H9 (cell line): ENCODE results near the gene SRPK1. TPM values are rescaled to one million over a fixed set of nuclear protein-coding genes. Genes with fewer than 3 reads are reported as not detected.

Experiments used
- DNase-seq: peaks from one replicate; pipeline ENCODE4 v3.0.0-alpha.2; 2017
- H2AFZ ChIP-seq: one replicate; pipeline ENCODE4 v1.6.1; 2013; ENCODE audit warnings: mild to moderate bottlenecking, low read length, control low read depth, moderate library complexity
- H2AK5ac ChIP-seq: 2 replicates; pipeline ENCODE4 v1.6.1; 2013; ENCODE audit warnings: low read length, control low read depth, mixed read lengths; ENCODE audit not compliant: insufficient read length
- H2BK120ac ChIP-seq: one replicate; pipeline ENCODE4 v1.6.1; 2013; ENCODE audit warnings: low read depth, mild to moderate bottlenecking, low read length, control low read depth, inconsistent platforms; ENCODE audit not compliant: poor library complexity, severe bottlenecking
- H2BK12ac ChIP-seq: 2 replicates; pipeline ENCODE4 v1.6.1; 2013; ENCODE audit warnings: low read length, control low read depth, mixed read lengths, low read depth; ENCODE audit not compliant: insufficient read length
- H2BK15ac ChIP-seq: 2 replicates; pipeline ENCODE4 v1.6.1; 2013; ENCODE audit warnings: low read depth, low read length, control low read depth
- H2BK20ac ChIP-seq: one replicate; pipeline ENCODE4 v1.6.1; 2013; ENCODE audit warnings: low read depth, mild to moderate bottlenecking, low read length, control low read depth, inconsistent platforms; ENCODE audit not compliant: poor library complexity, severe bottlenecking
- H2BK5ac ChIP-seq: 2 replicates; pipeline ENCODE4 v1.6.1; 2013; ENCODE audit warnings: low read length, control low read depth, mixed read lengths; ENCODE audit not compliant: insufficient read length
- H3K14ac ChIP-seq: 2 replicates; pipeline ENCODE4 v1.6.1; 2013; ENCODE audit warnings: low read length, control low read depth; ENCODE audit not compliant: insufficient read depth
- H3K18ac ChIP-seq: 2 replicates; pipeline ENCODE4 v1.6.1; 2013; ENCODE audit warnings: low read depth, mild to moderate bottlenecking, mixed read lengths, low read length, control low read depth; ENCODE audit not compliant: insufficient read length
- H3K23ac ChIP-seq: 2 replicates; pipeline ENCODE4 v1.6.1; 2013; ENCODE audit warnings: low read length, control low read depth, mixed read lengths, low read depth; ENCODE audit not compliant: insufficient read length
- H3K23me2 ChIP-seq: 2 replicates; pipeline ENCODE4 v1.6.1; 2013; ENCODE audit warnings: low read depth, mild to moderate bottlenecking, mixed read lengths, low read length, control low read depth; ENCODE audit not compliant: insufficient read length, poor library complexity, severe bottlenecking
- H3K27ac ChIP-seq: 2 replicates; pipeline ENCODE4 v1.5.1; 2013; ENCODE audit warnings: low read length, control low read depth, mixed read lengths, low read depth; ENCODE audit not compliant: insufficient read length
- H3K27me3 ChIP-seq: 2 replicates; pipeline ENCODE4 v1.6.1; 2013; ENCODE audit warnings: low read length, control low read depth, inconsistent platforms; ENCODE audit not compliant: insufficient read depth
- H3K4ac ChIP-seq: 2 replicates; pipeline ENCODE4 v1.6.1; 2013; ENCODE audit warnings: low read depth, mild to moderate bottlenecking, control low read depth, inconsistent platforms, low read length, moderate library complexity
- H3K4me1 ChIP-seq: 2 replicates; pipeline ENCODE4 v1.6.1; 2013; ENCODE audit warnings: low read length, control low read depth, inconsistent platforms; ENCODE audit not compliant: insufficient read depth
- H3K4me2 ChIP-seq: 2 replicates; pipeline ENCODE4 v1.6.1; 2013; ENCODE audit warnings: low read length, control low read depth, mixed read lengths; ENCODE audit not compliant: insufficient read length, insufficient read depth
- H3K56ac ChIP-seq: 2 replicates; pipeline ENCODE4 v1.6.1; 2013; ENCODE audit warnings: low read depth, mild to moderate bottlenecking, mixed read lengths, low read length, control low read depth; ENCODE audit not compliant: insufficient read length
- H3K79me1 ChIP-seq: 2 replicates; pipeline ENCODE4 v1.6.1; 2013; ENCODE audit warnings: low read depth, mild to moderate bottlenecking, moderate library complexity, low read length, control low read depth, inconsistent platforms; ENCODE audit not compliant: insufficient read depth, poor library complexity, severe bottlenecking
- H3K79me2 ChIP-seq: 2 replicates; pipeline ENCODE4 v1.6.1; 2013; ENCODE audit warnings: low read length, control low read depth, inconsistent platforms; ENCODE audit not compliant: insufficient read depth
- H3K9ac ChIP-seq: 2 replicates; pipeline ENCODE4 v1.6.1; 2013; ENCODE audit warnings: low read length, control low read depth, mixed read lengths; ENCODE audit not compliant: insufficient read length; ENCODE audit errors: extremely low read depth
- H3K9me3 ChIP-seq: one replicate; pipeline ENCODE4 v1.6.1; 2013; ENCODE audit warnings: low read depth, low read length, inconsistent platforms; ENCODE audit not compliant: control insufficient read depth
- H3T11ph ChIP-seq: one replicate; pipeline ENCODE4 v1.6.1; 2013; ENCODE audit warnings: mild to moderate bottlenecking, low read length, control low read depth, inconsistent platforms
- H4K20me1 ChIP-seq: one replicate; pipeline ENCODE4 v1.6.1; 2013; ENCODE audit not compliant: control insufficient read depth, insufficient read length, insufficient read depth
- H4K5ac ChIP-seq: 2 replicates; pipeline ENCODE4 v1.6.1; 2013; ENCODE audit warnings: low read depth, mild to moderate bottlenecking, mixed read lengths, low read length, control low read depth; ENCODE audit not compliant: insufficient read length
- H4K8ac ChIP-seq: replicated peaks from 2 replicates; pipeline ENCODE4 v1.6.1; 2013; ENCODE audit warnings: low read length, control low read depth, mixed read lengths, low read depth; ENCODE audit not compliant: insufficient read length
- H4K91ac ChIP-seq: 2 replicates; pipeline ENCODE4 v1.6.1; 2013; ENCODE audit warnings: low read depth, mild to moderate bottlenecking, moderate library complexity, mixed read lengths, low read length, control low read depth; ENCODE audit not compliant: insufficient read length
- H3K27ac Mint-ChIP-seq, 3 experiments: 2 replicates in 2 of 3; 3 replicates in 1 of 3; pipeline ENCODE4 v1.8.0; 2020 to 2021; ENCODE audit warnings: mixed read lengths in 3 of 3, mild to moderate bottlenecking in 1 of 3, moderate library complexity in 1 of 3
- H3K27me3 Mint-ChIP-seq: 2 replicates; pipeline ENCODE4 v1.8.0; 2021; ENCODE audit warnings: low read depth, mild to moderate bottlenecking, moderate library complexity, mixed read lengths
- H3K36me3 Mint-ChIP-seq, 3 experiments: 2 replicates in 2 of 3; 3 replicates in 1 of 3; pipeline ENCODE4 v1.8.0; 2020 to 2021; ENCODE audit warnings: low read depth in 3 of 3, mixed read lengths in 3 of 3; ENCODE audit not compliant: insufficient read depth in 1 of 3
- H3K4me1 Mint-ChIP-seq, 2 experiments: 2 replicates each; pipeline ENCODE4 v1.8.0; 2020; ENCODE audit warnings: mixed read lengths in 2 of 2
- H3K4me3 Mint-ChIP-seq, 2 experiments: 2 replicates in 1 of 2; 3 replicates in 1 of 2; pipeline ENCODE4 v1.8.0; 2020 to 2021; ENCODE audit warnings: mild to moderate bottlenecking in 2 of 2, mixed read lengths in 2 of 2, moderate library complexity in 1 of 2
- H3K9me3 Mint-ChIP-seq, 2 experiments: 2 replicates in 1 of 2; 3 replicates in 1 of 2; pipeline ENCODE4 v1.8.0; 2020; ENCODE audit warnings: mild to moderate bottlenecking in 2 of 2, mixed read lengths in 2 of 2, moderate library complexity in 1 of 2
- WGBS: extraction: QIAGEN DNeasy Blood & Tissue Kit; methylation state at CpG from one replicate; pipeline ENCODE4 v1.1.7; 2013; ENCODE audit warnings: missing lambda C conversion rate, low lambda C conversion rate, mixed read lengths; ENCODE audit not compliant: insufficient read length; ENCODE audit errors: extremely low coverage; 5-methylcytosine and 5-hydroxymethylcytosine counted together
- total RNA-seq: library from RNA; stranded (reverse); gene quantifications from 2 replicates; pipeline ENCODE4 v1.2.1, GENCODE V29; 2021
- TF ChIP-seq, protein P1 (sequence below): fragments of 200-600 bp; sonication (generic); conservative IDR thresholded peaks from 3 replicates; pipeline ENCODE4 v1.8.0; 2021; ENCODE audit warnings: antibody characterized with exemption, mild to moderate bottlenecking

SRPK1 gene
- total RNA-seq, 1 experiment from 2014 or later, result 93.2 TPM

GRCh38 chr6:35914536-35914935 lies 6.4 kb downstream of the SRPK1 start:
- Histone ChIP-seq H3K18ac (no peak overlapping the region), H4K20me1 (no peaks in the 10 kb centered on the region), H3K27ac (no peak overlapping the region), H2BK120ac (no peak overlapping the region), H2AFZ (no peak overlapping the region), H3K14ac (no peak overlapping the region), H3K9ac (no peak overlapping the region), H3K23me2 (peaks cover 1% of the 10 kb centered on the region), H3K4me1 (no peaks in the 10 kb centered on the region; the same call in none of the 2 replicates), H2BK15ac (no peak overlapping the region), H3K79me2 (peaks cover 28% of the 10 kb centered on the region; the same call in 1 of the 2 replicates), H3K27me3 (no peaks in the 10 kb centered on the region), H4K5ac (no peak overlapping the region), H2BK5ac (no peak overlapping the region), H2BK20ac (no peak overlapping the region), H3K23ac (no peak overlapping the region), H2AK5ac (no peak overlapping the region), H3K56ac (no peak overlapping the region), H4K8ac (no peak overlapping the region), H2BK12ac (no peak overlapping the region), H3K79me1 (peaks cover 9% of the 10 kb centered on the region), H3K4me2 (no peak overlapping the region), H3K9me3 (peaks cover 24% of the 10 kb centered on the region), H3T11ph (no peak overlapping the region), H3K4ac (no peak overlapping the region), H4K91ac (no peak overlapping the region)
- H3K27me3 Mint-ChIP-seq, result no peaks in the 10 kb centered on the region
- no peak overlapping the region; a peak in 1 of 7 replicates for H3K27ac Mint-ChIP-seq
- DNase-seq, result no peak
- no CpG with 5 or more reads among the region's 6 CpGs for WGBS
- H3K36me3 Mint-ChIP-seq, result peaks cover 65 to 75% (median 69%) of the 10 kb centered on the region in 3 experiments
- H3K4me1 Mint-ChIP-seq, result peaks cover 16 to 19% of the 10 kb centered on the region in 2 experiments
- H3K9me3 Mint-ChIP-seq, result peaks cover 23 to 27% of the 10 kb centered on the region in 2 experiments
- TF ChIP-seq, protein P1, sequence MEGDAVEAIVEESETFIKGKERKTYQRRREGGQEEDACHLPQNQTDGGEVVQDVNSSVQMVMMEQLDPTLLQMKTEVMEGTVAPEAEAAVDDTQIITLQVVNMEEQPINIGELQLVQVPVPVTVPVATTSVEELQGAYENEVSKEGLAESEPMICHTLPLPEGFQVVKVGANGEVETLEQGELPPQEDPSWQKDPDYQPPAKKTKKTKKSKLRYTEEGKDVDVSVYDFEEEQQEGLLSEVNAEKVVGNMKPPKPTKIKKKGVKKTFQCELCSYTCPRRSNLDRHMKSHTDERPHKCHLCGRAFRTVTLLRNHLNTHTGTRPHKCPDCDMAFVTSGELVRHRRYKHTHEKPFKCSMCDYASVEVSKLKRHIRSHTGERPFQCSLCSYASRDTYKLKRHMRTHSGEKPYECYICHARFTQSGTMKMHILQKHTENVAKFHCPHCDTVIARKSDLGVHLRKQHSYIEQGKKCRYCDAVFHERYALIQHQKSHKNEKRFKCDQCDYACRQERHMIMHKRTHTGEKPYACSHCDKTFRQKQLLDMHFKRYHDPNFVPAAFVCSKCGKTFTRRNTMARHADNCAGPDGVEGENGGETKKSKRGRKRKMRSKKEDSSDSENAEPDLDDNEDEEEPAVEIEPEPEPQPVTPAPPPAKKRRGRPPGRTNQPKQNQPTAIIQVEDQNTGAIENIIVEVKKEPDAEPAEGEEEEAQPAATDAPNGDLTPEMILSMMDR, result no peak
- H3K4me3 Mint-ChIP-seq, result no peak overlapping the region
